HepG2 (cell line): ENCODE results near the gene CFL1. TPM values are rescaled to one million over a fixed set of nuclear protein-coding genes. Genes with fewer than 3 reads are reported as not detected.
A peak's percentile ranks its signal among the peaks of the same experiment; 100 is the strongest.

Source experiments
- BORCS8-MEF2B ChIP-seq: sonication (generic); formaldehyde crosslinking; IDR thresholded peaks from 2 replicates; pipeline ENCODE4 v1.8.0; 2022; ENCODE audit warnings: mild to moderate bottlenecking, missing genetic modification reagents
- EHMT2 ChIP-seq: fragments of 200-600 bp; sonication (generic); IDR thresholded peaks from 2 replicates; pipeline ENCODE4 v1.7.0; 2017; ENCODE audit warnings: antibody characterized with exemption, low read depth, low read length, borderline replicate concordance
- EZH2 ChIP-seq: conservative IDR thresholded peaks from 2 replicates; pipeline ENCODE4 v1.6.1; 2012; ENCODE audit warnings: mild to moderate bottlenecking, low read depth, low read length, moderate library complexity
- HOXA3 ChIP-seq: sonication (generic); formaldehyde crosslinking; IDR thresholded peaks from 2 replicates; pipeline ENCODE4 v1.5.0; 2020; ENCODE audit warnings: missing genetic modification reagents
- KLF11 ChIP-seq: IDR thresholded peaks from 2 replicates; pipeline ENCODE4 v1.6.1; 2016; ENCODE audit warnings: missing compliant biosample characterization
- MAFF ChIP-seq: IDR thresholded peaks from 2 replicates; pipeline ENCODE4 v1.6.1; 2011; ENCODE audit warnings: low read depth, low read length, improper control_type of control experiment
- PAF1 ChIP-seq: IDR thresholded peaks from 2 replicates; pipeline ENCODE4 v1.6.1; 2016; ENCODE audit warnings: missing genetic modification reagents, missing compliant biosample characterization
- RORA ChIP-seq: sonication (generic); formaldehyde crosslinking; IDR thresholded peaks from 2 replicates; pipeline ENCODE4 v1.5.0; 2020; ENCODE audit warnings: mild to moderate bottlenecking, missing genetic modification reagents, moderate library complexity
- THAP11 ChIP-seq: IDR thresholded peaks from 2 replicates; pipeline ENCODE4 v1.6.1; 2016; ENCODE audit warnings: missing biosample characterization, missing genetic modification reagents
- TRIM24 ChIP-seq: sonication (generic); formaldehyde crosslinking; IDR thresholded peaks from 2 replicates; pipeline ENCODE4 v1.8.0; 2022; ENCODE audit warnings: mild to moderate bottlenecking, missing genetic modification reagents
- ZKSCAN5 ChIP-seq: sonication (generic); formaldehyde crosslinking; IDR thresholded peaks from 2 replicates; pipeline ENCODE4 v1.5.1; 2020; ENCODE audit warnings: mild to moderate bottlenecking, missing genetic modification reagents
- ZNF296 ChIP-seq: sonication (generic); formaldehyde crosslinking; conservative IDR thresholded peaks from 2 replicates; pipeline ENCODE4 v1.5.0; 2020; ENCODE audit warnings: mild to moderate bottlenecking, missing genetic modification reagents
- ZNF460 ChIP-seq: sonication (generic); formaldehyde crosslinking; IDR thresholded peaks from 2 replicates; pipeline ENCODE4 v1.5.1; 2020; ENCODE audit warnings: missing genetic modification reagents, mild to moderate bottlenecking, borderline replicate concordance
- ZNF501 ChIP-seq: sonication (generic); formaldehyde crosslinking; IDR thresholded peaks from 2 replicates; pipeline ENCODE4 v1.5.1; 2020; ENCODE audit warnings: mild to moderate bottlenecking, moderate library complexity, missing genetic modification reagents
- ZNF510 ChIP-seq: sonication (generic); formaldehyde crosslinking; IDR thresholded peaks from 2 replicates; pipeline ENCODE4 v1.4.0; 2020; ENCODE audit warnings: low read depth, mild to moderate bottlenecking, missing genetic modification reagents
- ZNF550 ChIP-seq: sonication (generic); formaldehyde crosslinking; IDR thresholded peaks from 2 replicates; pipeline ENCODE4 v1.4.0; 2020; ENCODE audit warnings: mild to moderate bottlenecking, missing genetic modification reagents, borderline replicate concordance
- ZNF572 ChIP-seq: sonication (generic); formaldehyde crosslinking; IDR thresholded peaks from 2 replicates; pipeline ENCODE4 v1.5.1; 2020; ENCODE audit warnings: mild to moderate bottlenecking, missing genetic modification reagents
- polyA plus RNA-seq, 8 experiments: library from polyadenylated mRNA; depleted of rRNA in 3 of 8; stranded (reverse) in 7 of 8; unstranded in 1 of 8; fragments of >200 nt; fragmentation: Illumina TruSeq in 4 of 8; extraction: Trizol in 4 of 8; gene quantifications; 2 replicates each; pipeline versions ENCODE4 v1.2.1 to v1.2.3, GENCODE V29; 2011 to 2016; ENCODE audit warnings: low read depth in 4 of 8, missing spikeins in 1 of 8, mixed read lengths in 1 of 8; ENCODE audit not compliant: insufficient read depth in 1 of 8
- total RNA-seq, 5 experiments: library from RNA; depleted of rRNA; stranded (reverse); fragments of >200 nt; fragmentation: Illumina TruSeq; extraction: Trizol; gene quantifications; 2 replicates each; pipeline ENCODE4 v1.2.3, GENCODE V29; 2016; ENCODE audit warnings: low read depth in 1 of 5
- TF ChIP-seq, protein P1 (sequence below), 2 experiments: IDR thresholded peaks; 2 replicates each; pipeline ENCODE4 v1.6.1; 2011 to 2012; ENCODE audit warnings: low read length in 2 of 2, borderline replicate concordance in 1 of 2, low read depth in 1 of 2, mild to moderate bottlenecking in 1 of 2, moderate library complexity in 1 of 2
- TF ChIP-seq, protein P2 (sequence below): sonication (generic); formaldehyde crosslinking; IDR thresholded peaks from 2 replicates; pipeline ENCODE4 v1.4.0; 2020; ENCODE audit warnings: missing genetic modification reagents, borderline replicate concordance
- TF ChIP-seq, protein P3 (sequence below): sonication (generic); formaldehyde crosslinking; IDR thresholded peaks from 2 replicates; pipeline ENCODE4 v1.8.1; 2023; ENCODE audit warnings: mild to moderate bottlenecking, inconsistent platforms, moderate library complexity, missing genetic modification reagents, borderline replicate concordance
- TF ChIP-seq, protein P4 (sequence below): sonication (generic); formaldehyde crosslinking; IDR thresholded peaks from 2 replicates; pipeline ENCODE4 v1.8.0; 2022; ENCODE audit warnings: missing genetic modification reagents, mild to moderate bottlenecking, borderline replicate concordance

CFL1 gene
- total and polyA plus RNA-seq, 2 of the 13 experiments (the other 11 are each of a cell fraction or from before 2014, with no cell fraction given) = 379 to 383 TPM

DNA sequence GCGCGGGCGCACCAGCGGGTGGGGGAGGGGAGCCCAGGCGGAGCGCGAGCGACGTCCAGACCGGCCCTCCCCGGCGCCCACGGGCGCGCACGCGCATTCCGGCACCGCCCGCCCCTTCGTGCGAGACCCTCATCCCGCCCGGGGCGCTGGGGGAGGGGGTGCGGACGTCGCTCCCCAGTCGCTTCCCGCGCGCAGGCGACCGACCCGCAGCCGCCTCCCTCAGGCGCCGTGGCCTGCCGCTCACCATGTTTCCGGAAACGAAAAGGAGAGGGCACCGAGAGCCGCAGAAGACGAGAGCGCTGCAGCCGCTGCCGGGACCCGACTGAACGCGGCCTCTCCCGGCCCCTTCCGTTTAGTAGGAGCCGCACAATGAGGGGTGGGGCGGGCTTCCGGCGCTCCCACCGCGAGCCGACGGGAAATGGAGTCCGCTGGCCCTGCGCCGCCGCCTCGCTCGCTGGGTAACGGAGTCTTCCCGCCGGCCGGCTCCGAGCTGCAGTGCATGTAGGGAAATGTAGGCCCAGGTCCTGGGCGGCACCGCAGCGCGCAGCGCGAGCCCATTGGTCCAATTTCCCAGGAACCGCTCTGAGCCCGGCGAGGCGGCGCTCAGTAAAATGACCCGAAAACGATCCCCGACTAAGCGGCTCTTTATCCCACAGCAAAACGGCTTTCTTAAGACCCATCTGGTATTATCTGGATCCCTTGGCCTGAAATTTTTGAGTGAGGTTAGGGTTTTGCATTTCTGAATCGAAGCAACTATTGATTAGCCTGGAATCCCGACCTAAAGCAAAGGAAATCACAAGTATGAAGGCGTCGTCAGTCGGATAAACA, at the start of gene CFL1 (continued):
- TF ChIP-seq, protein P1, sequence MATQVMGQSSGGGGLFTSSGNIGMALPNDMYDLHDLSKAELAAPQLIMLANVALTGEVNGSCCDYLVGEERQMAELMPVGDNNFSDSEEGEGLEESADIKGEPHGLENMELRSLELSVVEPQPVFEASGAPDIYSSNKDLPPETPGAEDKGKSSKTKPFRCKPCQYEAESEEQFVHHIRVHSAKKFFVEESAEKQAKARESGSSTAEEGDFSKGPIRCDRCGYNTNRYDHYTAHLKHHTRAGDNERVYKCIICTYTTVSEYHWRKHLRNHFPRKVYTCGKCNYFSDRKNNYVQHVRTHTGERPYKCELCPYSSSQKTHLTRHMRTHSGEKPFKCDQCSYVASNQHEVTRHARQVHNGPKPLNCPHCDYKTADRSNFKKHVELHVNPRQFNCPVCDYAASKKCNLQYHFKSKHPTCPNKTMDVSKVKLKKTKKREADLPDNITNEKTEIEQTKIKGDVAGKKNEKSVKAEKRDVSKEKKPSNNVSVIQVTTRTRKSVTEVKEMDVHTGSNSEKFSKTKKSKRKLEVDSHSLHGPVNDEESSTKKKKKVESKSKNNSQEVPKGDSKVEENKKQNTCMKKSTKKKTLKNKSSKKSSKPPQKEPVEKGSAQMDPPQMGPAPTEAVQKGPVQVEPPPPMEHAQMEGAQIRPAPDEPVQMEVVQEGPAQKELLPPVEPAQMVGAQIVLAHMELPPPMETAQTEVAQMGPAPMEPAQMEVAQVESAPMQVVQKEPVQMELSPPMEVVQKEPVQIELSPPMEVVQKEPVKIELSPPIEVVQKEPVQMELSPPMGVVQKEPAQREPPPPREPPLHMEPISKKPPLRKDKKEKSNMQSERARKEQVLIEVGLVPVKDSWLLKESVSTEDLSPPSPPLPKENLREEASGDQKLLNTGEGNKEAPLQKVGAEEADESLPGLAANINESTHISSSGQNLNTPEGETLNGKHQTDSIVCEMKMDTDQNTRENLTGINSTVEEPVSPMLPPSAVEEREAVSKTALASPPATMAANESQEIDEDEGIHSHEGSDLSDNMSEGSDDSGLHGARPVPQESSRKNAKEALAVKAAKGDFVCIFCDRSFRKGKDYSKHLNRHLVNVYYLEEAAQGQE (IDR thresholded peaks at IDR 0.05; ENCODE audit: borderline replicate concordance in 1 of 2, low read depth in 1 of 2, low read length in 2 of 2) = peak in 1 of 2 experiments; percentile 50; a peak in 1 of 4 replicates
- TF ChIP-seq ZNF510 (CRISPR knock-in tag) (0 out of 2 replicates have a peak, but pooled peaks have one; percentile 60), ZNF296 (CRISPR knock-in tag) (no peak), ZNF501 (CRISPR knock-in tag) (peak; percentile 73), MAFF (no peak), KLF11 (peak; percentile 93; the same call in 1 of the 2 replicates), HOXA3 (peak; percentile 87), THAP11 (CRISPR knock-in tag) (peak; percentile 99), ZNF460 (no peak), ZNF572 (no peak), RORA (no peak), EZH2 (no peak), EHMT2 (no peak), TRIM24 (CRISPR knock-in tag) (no peak), ZKSCAN5 (CRISPR knock-in tag) (no peak), PAF1 (CRISPR knock-in tag) (no peak), BORCS8-MEF2B (CRISPR knock-in tag) (peak; percentile 33; the same call in 1 of the 2 replicates), ZNF550 (no peak)
- TF ChIP-seq, protein P2, sequence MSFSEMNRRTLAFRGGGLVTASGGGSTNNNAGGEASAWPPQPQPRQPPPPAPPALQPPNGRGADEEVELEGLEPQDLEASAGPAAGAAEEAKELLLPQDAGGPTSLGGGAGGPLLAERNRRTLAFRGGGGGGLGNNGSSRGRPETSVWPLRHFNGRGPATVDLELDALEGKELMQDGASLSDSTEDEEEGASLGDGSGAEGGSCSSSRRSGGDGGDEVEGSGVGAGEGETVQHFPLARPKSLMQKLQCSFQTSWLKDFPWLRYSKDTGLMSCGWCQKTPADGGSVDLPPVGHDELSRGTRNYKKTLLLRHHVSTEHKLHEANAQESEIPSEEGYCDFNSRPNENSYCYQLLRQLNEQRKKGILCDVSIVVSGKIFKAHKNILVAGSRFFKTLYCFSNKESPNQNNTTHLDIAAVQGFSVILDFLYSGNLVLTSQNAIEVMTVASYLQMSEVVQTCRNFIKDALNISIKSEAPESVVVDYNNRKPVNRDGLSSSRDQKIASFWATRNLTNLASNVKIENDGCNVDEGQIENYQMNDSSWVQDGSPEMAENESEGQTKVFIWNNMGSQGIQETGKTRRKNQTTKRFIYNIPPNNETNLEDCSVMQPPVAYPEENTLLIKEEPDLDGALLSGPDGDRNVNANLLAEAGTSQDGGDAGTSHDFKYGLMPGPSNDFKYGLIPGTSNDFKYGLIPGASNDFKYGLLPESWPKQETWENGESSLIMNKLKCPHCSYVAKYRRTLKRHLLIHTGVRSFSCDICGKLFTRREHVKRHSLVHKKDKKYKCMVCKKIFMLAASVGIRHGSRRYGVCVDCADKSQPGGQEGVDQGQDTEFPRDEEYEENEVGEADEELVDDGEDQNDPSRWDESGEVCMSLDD (CRISPR knock-in tag) = peak; percentile 4; the same call in 1 of the 2 replicates
- TF ChIP-seq, protein P3, sequence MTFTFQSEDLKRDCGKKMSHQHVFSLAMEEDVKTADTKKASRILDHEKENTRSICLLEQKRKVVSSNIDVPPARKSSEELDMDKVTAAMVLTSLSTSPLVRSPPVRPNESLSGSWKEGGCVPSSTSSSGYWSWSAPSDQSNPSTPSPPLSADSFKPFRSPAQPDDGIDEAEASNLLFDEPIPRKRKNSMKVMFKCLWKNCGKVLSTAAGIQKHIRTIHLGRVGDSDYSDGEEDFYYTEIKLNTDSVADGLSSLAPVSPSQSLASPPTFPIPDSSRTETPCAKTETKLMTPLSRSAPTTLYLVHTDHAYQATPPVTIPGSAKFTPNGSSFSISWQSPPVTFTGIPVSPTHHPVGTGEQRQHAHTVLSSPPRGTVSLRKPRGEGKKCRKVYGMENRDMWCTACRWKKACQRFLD = no peak
- TF ChIP-seq, protein P4, sequence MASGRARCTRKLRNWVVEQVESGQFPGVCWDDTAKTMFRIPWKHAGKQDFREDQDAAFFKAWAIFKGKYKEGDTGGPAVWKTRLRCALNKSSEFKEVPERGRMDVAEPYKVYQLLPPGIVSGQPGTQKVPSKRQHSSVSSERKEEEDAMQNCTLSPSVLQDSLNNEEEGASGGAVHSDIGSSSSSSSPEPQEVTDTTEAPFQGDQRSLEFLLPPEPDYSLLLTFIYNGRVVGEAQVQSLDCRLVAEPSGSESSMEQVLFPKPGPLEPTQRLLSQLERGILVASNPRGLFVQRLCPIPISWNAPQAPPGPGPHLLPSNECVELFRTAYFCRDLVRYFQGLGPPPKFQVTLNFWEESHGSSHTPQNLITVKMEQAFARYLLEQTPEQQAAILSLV (CRISPR knock-in tag) = peak; percentile 31; the same call in 1 of the 2 replicates
